Measurements from ENCODE around the gene TARS3.

Gene TARS3

GRCh38 chr15:101614761-101615160 is 109.5 kb downstream of the TARS3 start:
- peaks cover 10% of the 10 kb centered on the region for H3K4me1 ChIP-seq (ENCODE audit: insufficient read depth, low read length, poor library complexity, severe bottlenecking)
- no peaks in the 10 kb centered on the region for H3F3A ChIP-seq (ENCODE audit: low read depth)
- no peaks in the 10 kb centered on the region for H3K9me2 ChIP-seq (replicated peaks; ENCODE audit: low read depth, low read length)
- no peak overlapping the region for H3K9ac ChIP-seq (ENCODE audit: low read depth, low read length, poor library complexity, severe bottlenecking)
- H3K9me3 ChIP-seq (ENCODE audit: insufficient read depth, low read depth, low read length): no peaks in the 10 kb centered on the region
- H2AFZ ChIP-seq (ENCODE audit: low read length): no peak overlapping the region
- H3K79me2 ChIP-seq (ENCODE audit: insufficient read depth, low read length): no peaks in the 10 kb centered on the region
- H3K36me3 ChIP-seq (ENCODE audit: insufficient read depth, low read length): no peaks in the 10 kb centered on the region
- no peak overlapping the region for H3K4me2 ChIP-seq (ENCODE audit: low read depth, low read length, poor library complexity, severe bottlenecking)
- no peaks in the 10 kb centered on the region for H3K27me3 ChIP-seq (ENCODE audit: insufficient read depth, low read length, poor library complexity, severe bottlenecking)
- H4K20me1 ChIP-seq (ENCODE audit: insufficient read depth, low read length, poor library complexity, severe bottlenecking): no peaks in the 10 kb centered on the region
- no peak overlapping the region for H3K4me3 ChIP-seq (ENCODE audit: low read length, poor library complexity, severe bottlenecking)
- TF ChIP-seq CTCF (conservative IDR thresholded peaks at IDR 0.05; ENCODE audit: low read length) (no peak), EZH2phosphoT487 (IDR thresholded peaks at IDR 0.05; ENCODE audit: borderline replicate concordance) (no peak)

GRCh38 chr15:101614001-101614585 is 110.2 kb downstream of the TARS3 start:
- Histone ChIP-seq H3K4me1 (ENCODE audit: insufficient read depth, low read length, poor library complexity, severe bottlenecking) (peaks cover 8% of the 10 kb centered on the region), H3F3A (ENCODE audit: low read depth) (no peaks in the 10 kb centered on the region), H3K36me3 (ENCODE audit: insufficient read depth, low read length) (no peaks in the 10 kb centered on the region), H3K27me3 (ENCODE audit: insufficient read depth, low read length, poor library complexity, severe bottlenecking) (no peaks in the 10 kb centered on the region), H4K20me1 (ENCODE audit: insufficient read depth, low read length, poor library complexity, severe bottlenecking) (no peaks in the 10 kb centered on the region), H2AFZ (ENCODE audit: low read length) (no peak overlapping the region), H3K9ac (ENCODE audit: low read depth, low read length, poor library complexity, severe bottlenecking) (no peak overlapping the region), H3K79me2 (ENCODE audit: insufficient read depth, low read length) (no peaks in the 10 kb centered on the region), H3K4me3 (ENCODE audit: low read length, poor library complexity, severe bottlenecking) (no peak overlapping the region), H3K9me2 (replicated peaks; ENCODE audit: low read depth, low read length) (no peaks in the 10 kb centered on the region), H3K4me2 (ENCODE audit: low read depth, low read length, poor library complexity, severe bottlenecking) (no peak overlapping the region), H3K9me3 (ENCODE audit: insufficient read depth, low read depth, low read length) (no peaks in the 10 kb centered on the region)
- TF ChIP-seq EZH2phosphoT487 (IDR thresholded peaks at IDR 0.05; ENCODE audit: borderline replicate concordance): no peak
- TF ChIP-seq CTCF (conservative IDR thresholded peaks at IDR 0.05; ENCODE audit: low read length): no peak

GRCh38 chr15:101613130-101614000 is 110.9 kb downstream of the TARS3 start:
- Histone ChIP-seq H3K79me2 (ENCODE audit: insufficient read depth, low read length) (no peaks in the 10 kb centered on the region), H3K9ac (ENCODE audit: low read depth, low read length, poor library complexity, severe bottlenecking) (no peak overlapping the region), H3K4me3 (ENCODE audit: low read length, poor library complexity, severe bottlenecking) (no peak overlapping the region), H2AFZ (ENCODE audit: low read length) (no peak overlapping the region), H3K4me1 (ENCODE audit: insufficient read depth, low read length, poor library complexity, severe bottlenecking) (peaks cover under 1% of the 10 kb centered on the region), H3K9me3 (ENCODE audit: insufficient read depth, low read depth, low read length) (no peaks in the 10 kb centered on the region), H3K36me3 (ENCODE audit: insufficient read depth, low read length) (no peaks in the 10 kb centered on the region), H3K9me2 (replicated peaks; ENCODE audit: low read depth, low read length) (no peaks in the 10 kb centered on the region), H3K4me2 (ENCODE audit: low read depth, low read length, poor library complexity, severe bottlenecking) (no peak overlapping the region), H3F3A (ENCODE audit: low read depth) (no peaks in the 10 kb centered on the region), H3K27me3 (ENCODE audit: insufficient read depth, low read length, poor library complexity, severe bottlenecking) (no peaks in the 10 kb centered on the region), H4K20me1 (ENCODE audit: insufficient read depth, low read length, poor library complexity, severe bottlenecking) (no peaks in the 10 kb centered on the region)
- no peak for TF ChIP-seq EZH2phosphoT487 (IDR thresholded peaks at IDR 0.05; ENCODE audit: borderline replicate concordance)
- no peak for TF ChIP-seq CTCF (conservative IDR thresholded peaks at IDR 0.05; ENCODE audit: low read length)
